HepG2 (cell line): ENCODE data around the gene UNC119B. TPM values are rescaled to one million over a fixed set of nuclear protein-coding genes. Genes with fewer than 3 reads are reported as not detected.
A peak's percentile ranks its signal among the peaks of the same experiment; 100 is the strongest.

Experiments used
- ATAC-seq: fragments of 200-7000 bp; cut with Tn5 transposase; 3 replicates; pipeline ENCODE4 v1.9.1; 2020; ENCODE audit warnings: mild to moderate bottlenecking, moderate library complexity
- BruUV-seq: library from RNA; stranded (reverse); fragments of 400-500 nt; replicated peaks from 2 replicates; lab custom pipeline; 2021; lab: Mats Ljungman, UMichigan
- CTCF ChIA-PET: fragments of 300-600 bp; formaldehyde crosslinking; extraction: SDS; loops from one replicate; lab custom pipeline; 2021; ENCODE audit warnings: low total read pairs, inconsistent platforms, low intra/inter-chr PET ratio; lab: Yijun Ruan, JAX
- POLR2A ChIA-PET: fragments of 350-600 bp; sonication (Branson Sonifier 250); formaldehyde crosslinking; loops from one replicate; lab custom pipeline; 2020; ENCODE audit warnings: antibody characterized with exemption, inconsistent platforms; lab: Yijun Ruan, JAX
- DNase-seq: peaks from one replicate; pipeline ENCODE4 v3.0.0-alpha.2; 2015; ENCODE audit warnings: low spot score
- FAIRE-seq: peaks from 3 replicates; lab custom pipeline; 2011; peaks lifted over from hg19 to GRCh38; lab: Jason Lieb, UNC
- H2AFZ ChIP-seq: one replicate; pipeline ENCODE4 v1.6.1; 2011; ENCODE audit warnings: low read length, inconsistent platforms
- H3K27ac ChIP-seq: fragments of 300-600 bp; 3 replicates; pipeline ENCODE4 v1.8.0; 2011; ENCODE audit warnings: mixed run types, mild to moderate bottlenecking, mixed read lengths, low read length, inconsistent platforms; ENCODE audit not compliant: insufficient read depth; ENCODE audit errors: extremely low read length
- H3K27me3 ChIP-seq, 2 experiments: fragments of 200-600 bp in 1 of 2; 2 replicates in 1 of 2; 3 replicates in 1 of 2; pipeline versions ENCODE4 v1.6.0 to v1.8.0; 2011; ENCODE audit warnings: low read length in 2 of 2, mild to moderate bottlenecking in 2 of 2, moderate library complexity in 2 of 2, inconsistent platforms in 1 of 2; ENCODE audit not compliant: insufficient read depth in 2 of 2, control insufficient read depth in 1 of 2
- H3K36me3 ChIP-seq, 2 experiments: fragments of 200-600 bp in 1 of 2; replicated peaks in 1 of 2; 2 replicates in 1 of 2; 3 replicates in 1 of 2; pipeline versions ENCODE4 v1.5.1 to v1.8.0; 2011; ENCODE audit warnings: low read length in 2 of 2, inconsistent platforms in 1 of 2; ENCODE audit not compliant: insufficient read depth in 2 of 2, control insufficient read depth in 1 of 2
- H3K4me1 ChIP-seq: 2 replicates; pipeline ENCODE4 v1.5.1; 2012; ENCODE audit warnings: low read length, inconsistent platforms; ENCODE audit not compliant: insufficient read depth
- H3K4me2 ChIP-seq: 2 replicates; pipeline ENCODE4 v1.6.0; 2011; ENCODE audit warnings: low read depth, low read length, inconsistent platforms
- H3K4me3 ChIP-seq, 3 experiments: fragments of 200-600 bp in 1 of 3; sonication (generic), shearing (Covaris generic) in 1 of 3; replicated peaks in 1 of 3; 2 replicates each; pipeline ENCODE4 v1.5.1; 2011 to 2016; ENCODE audit warnings: low read length in 3 of 3, inconsistent platforms in 2 of 3, low read depth in 2 of 3, mild to moderate bottlenecking in 2 of 3, control low read depth in 1 of 3, mixed read lengths in 1 of 3; ENCODE audit not compliant: insufficient read depth in 1 of 3
- H3K79me2 ChIP-seq: one replicate; pipeline ENCODE4 v1.6.1; 2011; ENCODE audit warnings: low read length, inconsistent platforms; ENCODE audit not compliant: insufficient read depth
- H3K9ac ChIP-seq: 2 replicates; pipeline ENCODE4 v1.6.0; 2011; ENCODE audit warnings: mild to moderate bottlenecking, low read depth, low read length, inconsistent platforms; ENCODE audit not compliant: insufficient read depth
- H3K9me3 ChIP-seq: 2 replicates; pipeline ENCODE4 v1.5.1; 2012; ENCODE audit warnings: mild to moderate bottlenecking, low read length
- H4K20me1 ChIP-seq: 2 replicates; pipeline ENCODE4 v1.6.0; 2011; ENCODE audit warnings: inconsistent platforms, mild to moderate bottlenecking, low read length, moderate library complexity; ENCODE audit not compliant: insufficient read depth
- AGO2 ChIP-seq: fragments of 200-400 bp; formaldehyde crosslinking; optimal IDR thresholded peaks from 2 replicates; pipeline ENCODE3; 2017; ENCODE audit warnings: mild to moderate bottlenecking, low read depth, low read length, moderate library complexity
- DR1 ChIP-seq: sonication (generic); formaldehyde crosslinking; IDR thresholded peaks from 2 replicates; pipeline ENCODE4 v1.8.0; 2021; ENCODE audit warnings: mild to moderate bottlenecking, missing genetic modification reagents, inconsistent platforms
- GFI1 ChIP-seq: sonication (generic); formaldehyde crosslinking; IDR thresholded peaks from 2 replicates; pipeline ENCODE4 v1.5.0; 2020; ENCODE audit warnings: missing genetic modification reagents, mild to moderate bottlenecking, borderline replicate concordance
- HOXA9 ChIP-seq: sonication (generic); formaldehyde crosslinking; IDR thresholded peaks from 2 replicates; pipeline ENCODE4 v1.8.1; 2022; ENCODE audit warnings: missing genetic modification reagents, mild to moderate bottlenecking, moderate library complexity, borderline replicate concordance
- LBX2 ChIP-seq: sonication (generic); formaldehyde crosslinking; IDR thresholded peaks from 2 replicates; pipeline ENCODE4 v1.5.0; 2020; ENCODE audit warnings: missing genetic modification reagents, mild to moderate bottlenecking, borderline replicate concordance
- RBM22 ChIP-seq: fragments of 200-400 bp; formaldehyde crosslinking; optimal IDR thresholded peaks from 2 replicates; pipeline ENCODE3; 2017; ENCODE audit warnings: mild to moderate bottlenecking, low read length, moderate library complexity
- TERF1 ChIP-seq: sonication (generic); formaldehyde crosslinking; IDR thresholded peaks from 2 replicates; pipeline ENCODE4 v1.8.0; 2022; ENCODE audit warnings: mild to moderate bottlenecking, missing genetic modification reagents, moderate library complexity
- UBTF ChIP-seq: sonication (generic); formaldehyde crosslinking; IDR thresholded peaks from 2 replicates; pipeline ENCODE4 v1.4.0; 2020; ENCODE audit warnings: mild to moderate bottlenecking, missing genetic modification reagents
- ZNF615 ChIP-seq: sonication (generic); formaldehyde crosslinking; IDR thresholded peaks from 2 replicates; pipeline ENCODE4 v1.5.0; 2020; ENCODE audit warnings: mild to moderate bottlenecking, missing genetic modification reagents, borderline replicate concordance
- WGBS: methylation state at CpG from one replicate; pipeline ENCODE4 v1.1.6; 2017; ENCODE audit warnings: low lambda C conversion rate; 5-methylcytosine and 5-hydroxymethylcytosine counted together
- in situ Hi-C: cut with HindIII; loops from 2 replicates; pipeline ENCODE4 v1.10.0; 2017; ENCODE audit warnings: low pct_unique_long_range_greater_than_20kb; ENCODE audit not compliant: extremely low pct_ligation_motif_present
- intact Hi-C: fragments of 100-400 bp; cut with micrococcal nuclease; formaldehyde crosslinking; loops from one replicate; pipeline ENCODE4 v1.10.0; 2022; ENCODE audit not compliant: unreplicated experiment
- polyA plus RNA-seq, 8 experiments: library from polyadenylated mRNA; depleted of rRNA in 3 of 8; stranded (reverse) in 7 of 8; unstranded in 1 of 8; fragments of >200 nt; fragmentation: Illumina TruSeq in 4 of 8; extraction: Trizol in 4 of 8; gene quantifications; 2 replicates each; pipeline versions ENCODE4 v1.2.1 to v1.2.3, GENCODE V29; 2011 to 2016; ENCODE audit warnings: low read depth in 4 of 8, missing spikeins in 1 of 8, mixed read lengths in 1 of 8; ENCODE audit not compliant: insufficient read depth in 1 of 8
- total RNA-seq, 5 experiments: library from RNA; depleted of rRNA; stranded (reverse); fragments of >200 nt; fragmentation: Illumina TruSeq; extraction: Trizol; gene quantifications; 2 replicates each; pipeline ENCODE4 v1.2.3, GENCODE V29; 2016; ENCODE audit warnings: low read depth in 1 of 5

Gene UNC119B
- total and polyA plus RNA-seq, 2 of the 13 experiments (the other 11 are each of a cell fraction or from before 2014, with no cell fraction given), result 19.6 to 19.7 TPM

DNA sequence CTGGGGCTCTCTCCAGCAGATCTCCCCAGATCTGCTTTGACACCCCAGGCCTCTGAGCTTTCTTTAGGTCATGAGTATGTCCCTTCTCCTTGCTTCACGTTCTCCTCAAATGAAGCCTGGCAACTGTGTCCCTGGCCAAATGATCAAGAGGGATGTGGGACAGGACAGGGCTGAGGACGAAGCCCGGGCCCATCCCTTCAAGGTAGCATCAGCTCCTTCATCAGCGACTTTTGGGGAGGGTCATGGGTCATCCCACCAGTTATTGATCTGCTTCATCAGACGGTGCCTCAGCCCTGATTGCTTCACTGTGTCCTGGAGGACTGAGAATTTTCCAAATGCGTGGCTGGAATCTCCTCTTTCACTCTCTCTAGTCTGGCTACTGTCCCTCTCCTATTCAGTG is 47.7 kb downstream of the UNC119B start:
- peaks cover 7% of the 10 kb centered on the region; the same call in 1 of the 2 replicates for H3K9me3 ChIP-seq
- H3K9ac ChIP-seq, result no peak overlapping the region
- no peak overlapping the region for H3K4me2 ChIP-seq
- POLR2A ChIA-PET, result interaction anchor here (1.7 kb wide), 1 partner anchor 220 kb away, joined by 3 read pairs; the partner anchor contains the start of gene HNF1A
- H3K36me3 ChIP-seq, result peaks cover 1 to 14% of the 10 kb centered on the region in 2 experiments
- intact Hi-C loops, result no loop called here
- BruUV-seq, result no TSS peak
- DNase-seq, result no peak
- H3K4me1 ChIP-seq, result no peaks in the 10 kb centered on the region
- no peaks in the 10 kb centered on the region for H3K27me3 ChIP-seq
- no peak for ATAC-seq
- peak; percentile 37 for TF ChIP-seq AGO2
- TF ChIP-seq RBM22, result peak; percentile 86
- TF ChIP-seq LBX2 (CRISPR knock-in tag), result no peak
- no peak for TF ChIP-seq GFI1
- TF ChIP-seq HOXA9 (CRISPR knock-in tag), result no peak
- no peak for TF ChIP-seq DR1
- TF ChIP-seq, all 625 proteins: peak for 2
- no peak overlapping the region for H3K4me3 ChIP-seq
- H3K79me2 ChIP-seq, result no peaks in the 10 kb centered on the region
- in situ Hi-C loops, result no loop called here
- H3K27ac ChIP-seq, result no peak overlapping the region
- CTCF ChIA-PET, result no interaction called here
- no peak overlapping the region for H2AFZ ChIP-seq
- no peak for FAIRE-seq
- H4K20me1 ChIP-seq, result no peaks in the 10 kb centered on the region
- 58% methylated on average over 6 of the region's 6 CpGs for WGBS

- no peak overlapping the region for H3K27ac ChIP-seq
- intact Hi-C loops, result no loop called here
- ATAC-seq, result 0 out of 3 replicates have a peak, but pooled peaks have one; percentile 17
- no peak overlapping the region for H3K4me3 ChIP-seq
- H3K36me3 ChIP-seq, result peaks cover 3 to 23% of the 10 kb centered on the region in 2 experiments
- H3K79me2 ChIP-seq, result no peaks in the 10 kb centered on the region
- H3K4me2 ChIP-seq, result no peak overlapping the region
- WGBS, result 91% methylated on average over 5 of the region's 7 CpGs
- H3K9me3 ChIP-seq, result peaks cover 7% of the 10 kb centered on the region; the same call in 1 of the 2 replicates
- no peaks in the 10 kb centered on the region for H4K20me1 ChIP-seq
- no peak overlapping the region for H3K9ac ChIP-seq
- POLR2A ChIA-PET, result interaction anchor here (1.7 kb wide), 1 partner anchor 219 kb away, joined by 3 read pairs; the partner anchor contains the start of gene HNF1A
- H3K27me3 ChIP-seq, result no peaks in the 10 kb centered on the region
- in situ Hi-C loops, result no loop called here
- FAIRE-seq, result no peak
- H2AFZ ChIP-seq, result no peak overlapping the region
- BruUV-seq, result no TSS peak
- CTCF ChIA-PET, result no interaction called here
- no peaks in the 10 kb centered on the region for H3K4me1 ChIP-seq
- no peak for DNase-seq
- no peak for TF ChIP-seq UBTF (CRISPR knock-in tag)
- no peak for TF ChIP-seq TERF1 (CRISPR knock-in tag)
- TF ChIP-seq ZNF615 (CRISPR knock-in tag), result no peak
Measured at GRCh38 chr12:120758798-120759590, 48.7 kb downstream of the UNC119B start.
